Mesodermal cell (in vitro differentiated cells): ENCODE measurements around the gene NRG2. TPM values are rescaled to one million over a fixed set of nuclear protein-coding genes. Genes with fewer than 3 reads are reported as not detected.
A peak's percentile ranks its signal among the peaks of the same experiment; 100 is the strongest.

ENCODE experiments used
- H3K27ac ChIP-seq: 2 replicates; pipeline ENCODE4 v1.7.0; 2013; ENCODE audit warnings: mild to moderate bottlenecking, low read depth, low read length, moderate library complexity; ENCODE audit not compliant: severe bottlenecking
- H3K36me3 ChIP-seq: 2 replicates; pipeline ENCODE4 v1.7.1; 2013; ENCODE audit warnings: mild to moderate bottlenecking, low read length, moderate library complexity; ENCODE audit not compliant: control insufficient read depth, insufficient read depth
- H3K4me1 ChIP-seq: one replicate; pipeline ENCODE4 v1.7.1; 2013; ENCODE audit warnings: mild to moderate bottlenecking, low read length; ENCODE audit not compliant: insufficient read depth, control insufficient read depth, poor library complexity, severe bottlenecking
- H3K4me3 ChIP-seq: 2 replicates; pipeline ENCODE4 v1.7.0; 2013; ENCODE audit warnings: low read length, control low read depth, mild to moderate bottlenecking; ENCODE audit not compliant: insufficient read depth, poor library complexity, severe bottlenecking; ENCODE audit errors: extremely low read depth
- H3K9me3 ChIP-seq: 2 replicates; pipeline ENCODE4 v1.7.1; 2013; ENCODE audit warnings: mild to moderate bottlenecking, low read length, moderate library complexity; ENCODE audit not compliant: control insufficient read depth
- WGBS, 2 experiments: methylation state at CpG; one replicate each; pipeline ENCODE4 v1.1.5; 2013; ENCODE audit warnings: missing lambda C conversion rate in 2 of 2; ENCODE audit not compliant: insufficient coverage in 2 of 2; 5-methylcytosine and 5-hydroxymethylcytosine counted together
- polyA plus RNA-seq, 2 experiments: library from polyadenylated mRNA; stranded (reverse); fragments of 50-300 nt; gene quantifications; one replicate each; pipeline ENCODE4 v1.2.3, GENCODE V29; 2013

Gene NRG2
- polyA plus RNA-seq (2013, experiment 1 of 2), result 0.92 TPM
- polyA plus RNA-seq (2013, experiment 2 of 2), result 1.6 TPM

- H3K4me1 ChIP-seq, result no peaks in the 10 kb centered on the region
- H3K27ac ChIP-seq, result no peak within 1 kb of the TSS
- H3K4me3 ChIP-seq, result peak within 1 kb of the TSS; percentile 44
- no peaks in the 10 kb centered on the region for H3K36me3 ChIP-seq
- WGBS, 2 experiments, result 0 to 1% methylated on average over 75 to 79 of the region's 82 CpGs
- no peaks in the 10 kb centered on the region for H3K9me3 ChIP-seq
These were observed at the start of gene NRG2 for GRCh38 chr5:140042643-140043507. Gene NRG2, minus strand, starts transcription at chr5:140043299.

- Histone ChIP-seq H3K27ac (no peak overlapping the region), H3K4me3 (no peak overlapping the region), H3K9me3 (no peaks in the 10 kb centered on the region), H3K4me1 (no peaks in the 10 kb centered on the region), H3K36me3 (no peaks in the 10 kb centered on the region)
- WGBS, 2 experiments, result no CpG with 5 or more reads among the region's 1 CpG
These were observed 47.2 kb upstream of the NRG2 start for GRCh38 chr5:140090251-140090650.

GRCh38 chr5:140084541-140084940 lies 41.4 kb upstream of the NRG2 start:
- Histone ChIP-seq H3K4me1 (no peaks in the 10 kb centered on the region), H3K36me3 (no peaks in the 10 kb centered on the region), H3K9me3 (no peaks in the 10 kb centered on the region), H3K27ac (no peak overlapping the region), H3K4me3 (no peak overlapping the region)
- 13 to 47% methylated on average over 2 to 4 of the region's 4 CpGs for WGBS, 2 experiments

GRCh38 chr5:140083650-140084049 lies 40.6 kb upstream of the NRG2 start:
- no peaks in the 10 kb centered on the region for H3K9me3 ChIP-seq
- H3K36me3 ChIP-seq, result no peaks in the 10 kb centered on the region
- no peaks in the 10 kb centered on the region for H3K4me1 ChIP-seq
- no peak overlapping the region for H3K27ac ChIP-seq
- H3K4me3 ChIP-seq, result no peak overlapping the region
- WGBS, 2 experiments, result no CpG with 5 or more reads among the region's 1 CpG

- Histone ChIP-seq H3K4me3 (no peak overlapping the region), H3K9me3 (no peaks in the 10 kb centered on the region), H3K4me1 (no peaks in the 10 kb centered on the region), H3K36me3 (no peaks in the 10 kb centered on the region), H3K27ac (no peak overlapping the region)
- 80 to 83% methylated on average over 1 of the region's 1 CpG for WGBS, 2 experiments
These were observed 40.0 kb upstream of the NRG2 start for GRCh38 chr5:140083120-140083519.

- Histone ChIP-seq H3K4me1 (no peaks in the 10 kb centered on the region), H3K36me3 (no peaks in the 10 kb centered on the region), H3K27ac (no peak overlapping the region), H3K9me3 (no peaks in the 10 kb centered on the region), H3K4me3 (no peak overlapping the region)
- no CpG with 5 or more reads among the region's 2 CpGs for WGBS, 2 experiments
These were observed 33.7 kb upstream of the NRG2 start for GRCh38 chr5:140076788-140077187.

GRCh38 chr5:140076142-140076541 lies 33.0 kb upstream of the NRG2 start:
- H3K4me3 ChIP-seq, result no peak overlapping the region
- no peak overlapping the region for H3K27ac ChIP-seq
- WGBS, 2 experiments, result no CpG with 5 or more reads among the region's 1 CpG
- H3K9me3 ChIP-seq, result no peaks in the 10 kb centered on the region
- H3K36me3 ChIP-seq, result no peaks in the 10 kb centered on the region
- no peaks in the 10 kb centered on the region for H3K4me1 ChIP-seq

- Histone ChIP-seq H3K9me3 (no peaks in the 10 kb centered on the region), H3K4me3 (no peak overlapping the region), H3K36me3 (no peaks in the 10 kb centered on the region), H3K27ac (no peak overlapping the region), H3K4me1 (no peaks in the 10 kb centered on the region)
- WGBS, 2 experiments, result 66 to 67% methylated on average over 1 to 2 of the region's 2 CpGs
These were observed 32.3 kb upstream of the NRG2 start for GRCh38 chr5:140075371-140075770.

- H3K4me3 ChIP-seq, result no peak overlapping the region
- H3K4me1 ChIP-seq, result no peaks in the 10 kb centered on the region
- H3K9me3 ChIP-seq, result no peaks in the 10 kb centered on the region
These were observed 30.2 kb upstream of the NRG2 start for GRCh38 chr5:140073296-140073695.

GRCh38 chr5:140072812-140073211 lies 29.7 kb upstream of the NRG2 start:
- Histone ChIP-seq H3K4me1 (no peaks in the 10 kb centered on the region), H3K4me3 (no peak overlapping the region), H3K36me3 (no peaks in the 10 kb centered on the region), H3K9me3 (no peaks in the 10 kb centered on the region), H3K27ac (no peak overlapping the region)
- 52 to 60% methylated on average over 1 to 6 of the region's 10 CpGs for WGBS, 2 experiments

More at GRCh38 chr5:140073296-140073695, 30.2 kb upstream of the NRG2 start:
- Histone ChIP-seq H3K36me3 (no peaks in the 10 kb centered on the region), H3K27ac (no peak overlapping the region)
- WGBS, 2 experiments, result 21 to 60% methylated on average over 1 to 2 of the region's 4 CpGs

GRCh38 chr5:140060816-140061215 lies 17.7 kb upstream of the NRG2 start:
- WGBS, 2 experiments, result 71 to 80% methylated on average over 1 of the region's 1 CpG
- H3K9me3 ChIP-seq, result no peaks in the 10 kb centered on the region
- H3K4me3 ChIP-seq, result no peak overlapping the region
- no peaks in the 10 kb centered on the region for H3K4me1 ChIP-seq
- H3K27ac ChIP-seq, result no peak overlapping the region
- H3K36me3 ChIP-seq, result no peaks in the 10 kb centered on the region
